ENCODE measurements around the gene NODAL.
A peak's percentile ranks its signal among the peaks of the same experiment; 100 is the strongest.

Gene NODAL

GRCh38 chr10:70432561-70433263, 8.8 kb downstream of the NODAL start:
- no peak for DNase-seq

DNA sequence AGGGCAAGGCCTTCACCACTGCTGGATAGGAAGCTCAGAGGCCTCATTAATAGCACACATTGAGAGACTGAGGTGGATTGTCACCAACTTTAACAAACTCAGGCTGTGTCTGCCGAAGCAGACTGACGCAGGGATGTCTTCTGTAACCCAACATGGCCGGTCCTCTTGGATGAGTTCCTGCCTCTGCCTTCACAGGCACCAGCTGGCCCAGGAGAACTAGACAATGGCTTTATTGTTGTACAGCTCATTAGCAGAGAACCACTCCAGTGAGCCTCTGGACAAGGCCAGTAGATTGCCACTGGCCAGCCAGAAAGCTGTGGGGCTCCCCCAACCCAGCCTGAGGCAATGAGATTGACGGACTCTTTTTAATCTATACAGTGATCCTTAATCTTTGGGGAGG, 9.4 kb downstream of the NODAL start:
- DNase-seq = no peak

DNA sequence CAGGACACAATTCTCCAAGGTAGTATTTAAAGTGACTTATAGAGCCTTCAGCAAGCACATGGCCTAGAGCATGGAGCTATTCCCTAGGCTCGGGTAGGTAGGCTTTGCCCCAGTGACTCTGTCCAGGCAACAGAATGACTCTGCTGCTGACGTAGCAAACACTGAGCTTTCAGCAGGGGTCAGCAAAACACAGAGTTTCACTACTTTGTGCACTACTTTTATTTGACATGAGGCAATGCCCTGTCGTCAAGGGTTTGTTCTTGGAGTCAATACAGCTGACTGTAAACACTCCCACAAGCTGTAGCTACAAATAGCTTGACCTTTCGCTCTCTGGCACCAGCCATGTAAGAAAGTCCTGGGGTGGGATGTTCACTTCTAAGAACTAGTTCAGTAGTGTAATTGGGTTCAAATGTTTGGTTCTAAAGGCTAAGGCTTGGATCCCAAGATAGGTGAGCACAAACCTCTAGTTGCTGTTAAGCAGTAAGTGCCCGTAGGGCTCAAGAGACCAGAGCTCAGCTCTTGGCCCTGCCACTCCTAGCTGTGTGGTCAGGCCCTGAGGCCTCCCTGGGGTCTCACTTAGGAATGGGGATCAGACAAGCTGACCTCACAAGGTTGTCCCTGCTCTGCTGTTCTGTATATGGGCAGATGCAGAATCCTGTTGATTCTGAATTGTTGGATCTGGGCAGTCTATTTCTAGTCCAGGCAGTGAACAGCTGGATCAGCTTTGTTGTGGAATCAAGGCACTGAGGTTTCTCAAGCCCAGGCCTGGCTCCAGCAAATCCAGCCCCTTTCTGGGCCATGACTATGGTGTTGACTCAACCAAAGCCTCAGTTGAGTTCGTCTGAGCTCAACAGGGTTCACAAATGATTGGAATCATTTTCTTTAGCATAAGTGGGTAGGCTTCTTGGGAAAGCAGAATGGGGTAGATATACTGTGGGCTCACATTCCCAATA, 10.7 kb downstream of the NODAL start:
- no peak for DNase-seq

- no peak for DNase-seq
These were observed 14.7 kb downstream of the NODAL start for GRCh38 chr10:70426823-70427222.

- DNase-seq = no peak
These were observed 16.4 kb downstream of the NODAL start for GRCh38 chr10:70425096-70425495.

- DNase-seq = no peak
These were observed 17.2 kb downstream of the NODAL start for GRCh38 chr10:70424320-70424719.

DNA sequence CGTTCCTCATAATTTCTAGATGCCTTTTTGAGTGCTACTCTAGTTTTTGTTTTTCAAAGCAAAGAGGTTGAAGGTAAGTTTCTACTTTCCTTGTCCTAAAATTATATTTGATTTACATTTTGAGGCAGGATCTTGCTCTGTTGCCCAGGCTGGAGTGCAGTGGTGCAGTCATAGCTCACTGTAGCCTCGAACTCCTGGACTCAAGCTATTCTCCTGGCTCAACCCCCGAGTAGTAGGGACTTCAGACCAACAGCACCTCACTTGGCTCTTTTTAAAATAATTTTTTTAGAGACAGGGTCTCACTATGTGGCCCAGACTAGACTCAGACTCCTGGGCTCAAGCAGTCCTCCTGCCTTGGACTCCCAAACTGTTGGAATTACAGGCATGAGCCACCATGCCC, 22.8 kb downstream of the NODAL start:
- no peak for DNase-seq

GRCh38 chr10:70418229-70418628, 23.3 kb downstream of the NODAL start:
- no peak for DNase-seq

GRCh38 chr10:70417568-70417967, 23.9 kb downstream of the NODAL start:
- no peak for DNase-seq

DNA sequence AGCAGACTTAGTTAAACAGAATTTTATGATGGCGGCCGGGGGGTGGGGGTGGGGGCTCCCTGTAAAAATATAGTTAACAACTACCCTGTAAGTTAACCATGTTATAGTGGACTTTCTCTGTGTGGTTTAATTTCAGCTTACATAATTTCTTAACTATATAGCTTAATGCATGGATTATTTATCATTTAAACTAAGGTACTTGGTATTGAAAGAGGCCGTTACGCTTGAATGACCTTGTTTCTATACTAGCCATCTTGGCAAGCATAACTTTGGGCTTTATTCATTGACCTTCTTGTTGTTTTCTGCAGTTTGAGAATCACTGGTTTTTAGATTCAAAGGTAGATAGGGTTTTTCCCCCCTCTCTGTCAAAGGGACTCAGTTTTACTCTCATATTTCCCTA, 29.1 kb downstream of the NODAL start:
- no peak for DNase-seq

DNA sequence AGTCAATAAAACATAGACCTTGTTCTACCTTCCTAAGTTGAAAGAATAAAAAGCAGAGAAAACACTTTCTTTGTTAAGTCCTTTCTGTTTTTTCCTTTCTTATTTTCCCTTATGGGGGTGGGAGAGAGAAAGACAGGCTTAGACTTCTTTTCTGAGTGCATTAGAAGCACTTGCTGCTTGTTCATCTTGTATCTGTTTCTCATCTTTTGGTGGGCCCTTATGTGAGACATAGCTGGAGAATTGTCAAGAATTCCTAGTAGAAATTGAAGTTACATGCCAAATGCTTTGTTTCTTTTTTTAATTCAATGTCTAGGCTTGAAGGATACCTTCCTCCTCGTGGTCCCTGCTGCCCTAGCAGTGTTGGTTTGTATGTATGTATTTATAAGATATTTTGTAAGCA, 30.9 kb downstream of the NODAL start:
- no peak for DNase-seq

DNA sequence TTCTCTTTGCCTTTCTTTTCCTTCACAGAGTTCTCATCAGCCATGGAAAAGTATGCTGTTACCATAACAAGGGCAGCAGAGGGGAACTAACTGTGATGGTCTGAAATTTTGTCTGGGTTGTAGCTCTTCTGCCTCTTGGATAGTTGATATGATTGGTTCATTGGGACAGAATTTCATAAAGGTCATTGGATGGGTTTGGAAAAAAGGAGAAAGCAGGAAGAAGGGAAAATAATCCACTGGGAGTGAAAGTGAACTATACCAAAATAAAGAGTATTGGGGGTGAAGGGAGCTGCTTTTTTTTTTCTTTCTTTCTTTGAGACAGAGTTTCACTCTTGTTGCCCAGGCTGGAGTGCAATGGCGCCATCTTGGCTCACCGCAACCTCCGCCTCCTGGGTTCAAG, 31.7 kb downstream of the NODAL start:
- DNase-seq = no peak

DNA sequence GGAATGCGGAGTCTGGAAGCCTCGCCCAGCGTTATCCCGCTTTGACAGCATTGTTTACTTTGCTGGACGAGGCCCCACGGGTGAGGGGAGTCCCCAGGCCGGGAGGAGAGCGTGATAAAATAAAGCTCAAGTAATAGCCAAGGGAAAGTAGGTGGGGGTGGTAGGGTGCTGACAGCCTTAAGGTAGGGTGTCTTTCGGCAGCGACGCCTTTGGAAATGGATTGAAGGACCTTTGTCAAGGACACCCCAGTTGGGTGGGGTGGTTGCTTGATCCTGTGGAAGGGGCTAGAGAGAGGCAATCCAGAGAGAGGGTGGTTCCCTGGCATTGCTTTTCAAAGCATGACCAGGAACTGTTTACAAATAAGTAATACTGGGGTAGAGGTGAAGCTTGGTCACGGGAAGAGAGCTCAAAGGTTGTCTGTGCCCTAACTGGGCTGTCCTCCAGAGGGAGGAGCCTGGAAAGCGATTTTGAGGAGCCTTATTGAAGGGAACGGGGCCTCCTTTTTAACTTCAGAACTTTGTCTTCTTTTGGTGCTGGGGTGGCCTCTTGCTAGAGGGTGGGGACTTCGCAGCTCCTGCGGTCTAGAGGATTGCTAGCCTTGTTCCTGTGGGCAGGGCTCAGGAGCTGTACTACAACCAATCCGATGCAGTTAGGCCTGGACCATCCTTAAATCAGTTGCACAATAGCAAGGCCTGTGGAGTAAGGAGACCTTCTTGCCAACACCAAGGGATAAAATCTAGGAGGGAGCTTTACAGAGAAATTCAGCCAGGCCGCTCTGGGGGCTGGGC, 36.2 kb downstream of the NODAL start:
- DNase-seq = peak; percentile 6

DNA sequence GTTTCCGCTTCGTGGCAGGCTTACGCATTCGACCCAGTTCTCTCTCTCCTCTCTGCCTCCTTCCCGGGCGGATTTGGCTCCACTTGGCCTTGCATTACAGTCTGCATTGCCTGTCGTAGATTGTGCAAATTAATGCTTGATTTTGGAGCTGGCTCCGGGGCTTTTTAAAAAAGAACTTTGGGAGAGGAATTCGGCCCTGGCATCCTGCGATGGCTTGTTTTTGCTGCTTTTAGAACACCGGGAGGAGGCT, 36.8 kb downstream of the NODAL start:
- DNase-seq = no peak

- DNase-seq = peak; percentile 99
These were observed 37.3 kb downstream of the NODAL start, which contains the start of gene EIF4EBP2 for GRCh38 chr10:70404036-70404786. EIF4EBP2 (plus strand) TSS chr10:70404145; CDS start chr10:70404402, 257 bp downstream.

GRCh38 chr10:70403483-70404035, 37.9 kb downstream of the NODAL start:
- no peak for DNase-seq

DNA sequence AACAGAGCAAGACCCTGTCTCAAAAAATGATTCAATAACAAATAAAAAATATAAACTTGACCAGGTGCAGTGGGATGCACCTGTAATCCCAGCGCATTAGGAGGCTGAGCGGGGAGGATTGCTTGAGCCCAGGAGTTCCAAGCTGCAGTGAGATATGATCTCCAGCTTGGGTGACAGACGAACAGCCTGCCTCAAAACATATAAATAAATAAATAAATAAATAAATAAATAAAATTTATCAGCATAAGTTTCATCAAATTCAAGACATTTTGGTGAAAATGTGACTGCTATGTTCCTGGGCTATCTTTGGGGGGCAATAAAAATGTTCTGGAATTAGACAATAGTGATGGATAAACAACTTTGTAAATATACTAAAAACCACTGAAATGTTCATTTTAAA, 42.3 kb downstream of the NODAL start:
- no peak for DNase-seq

DNA sequence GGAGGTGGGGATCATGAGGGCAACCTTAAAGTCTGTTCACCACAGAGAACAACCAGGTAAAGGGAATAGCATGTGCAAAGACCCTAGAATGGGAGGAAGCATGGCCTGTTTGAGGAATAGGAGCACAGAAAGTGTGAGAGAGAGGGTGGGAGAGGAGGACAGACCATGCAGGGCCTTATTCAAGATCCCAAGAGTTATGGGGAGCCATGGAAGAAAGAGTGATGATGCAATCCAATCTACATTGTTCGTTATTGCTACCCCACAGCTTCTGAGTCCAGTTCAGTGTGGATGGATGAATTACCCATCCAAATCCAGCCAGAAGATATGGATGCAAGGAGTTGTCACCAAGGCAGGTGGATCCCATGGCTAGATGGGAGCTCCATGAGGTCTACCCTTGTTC, 45.3 kb downstream of the NODAL start:
- DNase-seq = no peak

DNA sequence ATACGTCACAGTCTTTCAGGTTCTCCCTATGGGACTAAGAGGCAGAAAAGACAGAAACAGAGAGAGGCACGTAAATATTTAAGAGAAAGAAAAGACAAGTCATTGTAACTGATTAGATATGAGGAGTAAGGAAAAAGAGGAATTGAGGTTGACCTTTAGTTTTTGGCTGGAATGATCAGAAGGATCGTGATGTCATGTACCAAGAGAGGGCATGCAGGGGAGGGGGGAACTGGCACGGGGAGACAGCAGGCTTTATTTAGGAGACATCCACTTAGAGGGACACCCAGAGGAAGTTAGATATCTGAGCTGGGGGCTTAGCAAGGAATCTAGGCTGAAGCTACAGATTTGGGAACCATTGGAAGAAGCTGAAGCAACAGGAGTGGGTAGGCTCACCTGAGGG, 49.8 kb downstream of the NODAL start:
- no peak for DNase-seq

Data from stimulated activated CD4-positive, alpha-beta T cell treated with anti-CD3 and anti-CD28 coated beads, Interleukin-4, amount 100 ng/mL, for 1 hour (primary cell).